Measurements from ENCODE around the gene TSHZ3. TPM values are rescaled to one million over a fixed set of nuclear protein-coding genes. Genes with fewer than 3 reads are reported as not detected.

The TSHZ3 gene
- 18.4 TPM for polyA plus RNA-seq (2013, experiment 1 of 2; ENCODE audit: insufficient read length)
- 20.6 TPM for polyA plus RNA-seq (2013, experiment 2 of 2; ENCODE audit: insufficient read length)

- DNase-seq, result peak; percentile 90
These were observed at the start of gene TSHZ3 for GRCh38 chr19:31349160-31349881. Gene TSHZ3 (minus strand): TSS chr19:31349436. CDS start chr19:31349219, 217 bp downstream.

- DNase-seq, result no peak
These were observed 48.1 kb upstream of the TSHZ3 start for GRCh38 chr19:31397308-31397707.

GRCh38 chr19:31392464-31392863 lies 43.2 kb upstream of the TSHZ3 start:
- no peak for DNase-seq

- no peak for DNase-seq
These were observed 42.3 kb upstream of the TSHZ3 start for GRCh38 chr19:31391518-31391917.

- no peak for DNase-seq
These were observed 41.5 kb upstream of the TSHZ3 start for GRCh38 chr19:31390711-31391110.

- no peak for DNase-seq
These were observed 40.6 kb upstream of the TSHZ3 start for GRCh38 chr19:31389874-31390273.

- no peak for DNase-seq
These were observed 38.6 kb upstream of the TSHZ3 start for GRCh38 chr19:31387717-31388301.

GRCh38 chr19:31386806-31387205 lies 37.6 kb upstream of the TSHZ3 start:
- DNase-seq, result no peak

GRCh38 chr19:31385744-31386143 lies 36.5 kb upstream of the TSHZ3 start:
- DNase-seq, result no peak

GRCh38 chr19:31383553-31383952 lies 34.3 kb upstream of the TSHZ3 start:
- DNase-seq, result no peak

GRCh38 chr19:31380854-31381253 lies 31.6 kb upstream of the TSHZ3 start:
- no peak for DNase-seq

- peak; percentile 92 for DNase-seq
These were observed 29.2 kb upstream of the TSHZ3 start for GRCh38 chr19:31378404-31378803.

GRCh38 chr19:31377736-31378135 lies 28.5 kb upstream of the TSHZ3 start:
- DNase-seq, result no peak

- no peak for DNase-seq
These were observed 23.1 kb upstream of the TSHZ3 start for GRCh38 chr19:31372246-31372781.

GRCh38 chr19:31370216-31370615 lies 21.0 kb upstream of the TSHZ3 start:
- no peak for DNase-seq

GRCh38 chr19:31364963-31365362 lies 15.7 kb upstream of the TSHZ3 start:
- no peak for DNase-seq

GRCh38 chr19:31361728-31362127 lies 12.5 kb upstream of the TSHZ3 start:
- DNase-seq, result no peak

- DNase-seq, result no peak
These were observed 8.1 kb upstream of the TSHZ3 start for GRCh38 chr19:31357315-31357673.

GRCh38 chr19:31356587-31357314 lies 7.5 kb upstream of the TSHZ3 start:
- DNase-seq, result no peak

GRCh38 chr19:31355665-31356289 lies 6.5 kb upstream of the TSHZ3 start:
- DNase-seq, result no peak

- no peak for DNase-seq
These were observed 5.8 kb upstream of the TSHZ3 start for GRCh38 chr19:31354799-31355664.

GRCh38 chr19:31354316-31354715 lies 5.1 kb upstream of the TSHZ3 start:
- DNase-seq, result no peak

Data from fibroblast of skin of back (primary cell).